ENCODE measurements around the gene TREH. TPM values are rescaled to one million over a fixed set of nuclear protein-coding genes. Genes with fewer than 3 reads are reported as not detected.

The TREH gene
- total RNA-seq, 1 donor from 2014 or later, result not detected

DNA sequence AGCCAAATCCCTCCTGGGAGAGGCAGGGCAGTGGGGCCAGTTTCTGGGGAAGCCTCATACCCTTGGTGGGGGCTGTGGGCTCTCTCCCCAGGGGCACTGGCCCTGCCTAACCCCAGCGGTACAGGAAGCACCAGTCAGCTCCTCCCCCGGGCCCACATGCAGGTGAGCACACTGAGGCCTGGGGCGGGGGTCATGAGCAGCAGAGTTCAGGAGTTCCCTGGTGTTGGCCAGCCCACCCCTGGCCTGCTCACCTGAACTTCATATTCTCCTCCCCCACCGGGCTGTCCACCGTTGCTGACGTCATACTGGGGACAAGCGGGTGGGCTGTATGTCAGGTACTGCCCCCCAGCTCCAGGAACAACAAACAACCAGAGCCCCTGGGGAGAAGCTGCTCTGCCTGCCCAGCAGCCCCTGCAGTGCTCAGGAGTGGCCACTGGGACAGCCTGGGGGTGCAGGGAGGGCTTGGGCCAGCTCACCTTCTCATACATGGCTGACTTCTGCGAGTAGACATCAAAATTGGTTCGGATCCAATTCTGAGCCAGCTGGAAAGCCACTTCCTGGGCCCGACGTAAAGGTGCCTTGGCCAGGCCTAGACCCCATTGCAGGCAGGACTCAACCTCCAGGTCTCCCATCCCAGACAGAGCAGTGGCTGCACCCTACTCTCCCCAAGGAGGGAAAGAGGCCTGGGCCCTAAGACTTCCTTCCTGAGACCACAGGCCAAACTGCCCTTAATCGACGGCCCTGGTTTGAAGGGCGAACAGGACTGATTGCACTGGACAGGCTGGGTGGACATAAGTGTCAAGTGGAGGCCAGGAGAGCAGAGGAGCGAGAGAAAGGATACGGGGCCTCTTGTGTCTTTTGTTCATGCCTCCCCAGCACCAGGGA lies 20.8 kb downstream of the TREH start:
- H3K36me3 Mint-ChIP-seq (ENCODE audit: low read depth), result no peaks in the 10 kb centered on the region
- H3K9me3 Mint-ChIP-seq, result no peaks in the 10 kb centered on the region
- H3K4me1 Mint-ChIP-seq (ENCODE audit: low read depth), result peaks cover 3% of the 10 kb centered on the region
- intact Hi-C loops (cut with micrococcal nuclease), result loop anchor here (1.0 kb wide), 1 partner anchor 63 kb away; no protein-coding TSS in a partner anchor
- no peak overlapping the region for H3K4me3 Mint-ChIP-seq (ENCODE audit: low read depth)
- no peak for DNase-seq (ENCODE audit: low spot score)
- no peak overlapping the region for H3K27ac Mint-ChIP-seq
- H3K27me3 Mint-ChIP-seq (ENCODE audit: low read depth), result peaks cover 2% of the 10 kb centered on the region

GRCh38 chr11:118657709-118658428 lies 21.6 kb downstream of the TREH start:
- peaks cover 2% of the 10 kb centered on the region for H3K27me3 Mint-ChIP-seq (ENCODE audit: low read depth)
- no peaks in the 10 kb centered on the region for H3K36me3 Mint-ChIP-seq (ENCODE audit: low read depth)
- H3K9me3 Mint-ChIP-seq, result no peaks in the 10 kb centered on the region
- no peak overlapping the region for H3K4me3 Mint-ChIP-seq (ENCODE audit: low read depth)
- peaks cover 3% of the 10 kb centered on the region for H3K4me1 Mint-ChIP-seq (ENCODE audit: low read depth)
- H3K27ac Mint-ChIP-seq, result no peak overlapping the region
- intact Hi-C loops (cut with micrococcal nuclease), result no loop called here
- DNase-seq (ENCODE audit: low spot score), result no peak

- intact Hi-C loops (cut with micrococcal nuclease), result no loop called here
- no peak overlapping the region for H3K4me3 Mint-ChIP-seq (ENCODE audit: low read depth)
Observed at GRCh38 chr11:118657238-118657637, 22.2 kb downstream of the TREH start.

DNA sequence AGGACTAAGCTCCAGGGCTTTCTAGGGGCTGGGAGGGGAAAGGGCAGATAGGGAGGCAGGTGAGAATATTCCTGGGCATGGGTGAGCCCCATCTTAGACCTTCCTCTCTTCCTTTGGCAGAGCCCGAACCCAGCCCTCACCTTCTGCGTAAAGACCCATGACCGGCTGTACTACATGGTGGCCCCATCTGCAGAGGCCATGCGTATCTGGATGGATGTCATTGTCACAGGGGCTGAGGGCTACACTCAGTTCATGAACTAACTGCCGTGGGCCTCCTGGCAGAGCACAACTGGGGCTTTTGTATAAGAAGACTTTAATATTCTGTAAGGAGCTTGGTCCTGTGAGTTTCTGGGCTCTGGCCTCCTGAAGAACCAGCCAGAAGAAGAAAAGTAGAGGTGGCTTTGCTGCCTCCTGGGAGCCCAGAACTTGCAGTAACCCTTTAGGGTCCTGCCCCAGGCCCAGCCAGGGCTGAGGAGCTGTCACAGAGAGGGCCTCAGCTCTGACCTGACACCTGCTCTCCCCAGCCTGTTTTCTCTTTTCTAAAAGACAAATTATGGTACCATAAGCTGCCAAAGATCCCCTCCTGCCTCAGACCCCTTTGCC lies 22.8 kb downstream of the TREH start:
- Mint-ChIP-seq H3K27ac (no peak overlapping the region), H3K4me3 (ENCODE audit: low read depth) (no peak overlapping the region), H3K9me3 (no peaks in the 10 kb centered on the region), H3K4me1 (ENCODE audit: low read depth) (peaks cover 7% of the 10 kb centered on the region), H3K27me3 (ENCODE audit: low read depth) (peaks cover 2% of the 10 kb centered on the region), H3K36me3 (ENCODE audit: low read depth) (no peaks in the 10 kb centered on the region)
- intact Hi-C loops (cut with micrococcal nuclease), result no loop called here
- no peak for DNase-seq (ENCODE audit: low spot score)

More at GRCh38 chr11:118657238-118657637, 22.2 kb downstream of the TREH start:
- DNase-seq (ENCODE audit: low spot score), result no peak
- Mint-ChIP-seq H3K36me3 (ENCODE audit: low read depth) (no peaks in the 10 kb centered on the region), H3K27ac (no peak overlapping the region), H3K9me3 (no peaks in the 10 kb centered on the region), H3K4me1 (ENCODE audit: low read depth) (peaks cover 7% of the 10 kb centered on the region), H3K27me3 (ENCODE audit: low read depth) (peaks cover 2% of the 10 kb centered on the region)

DNA sequence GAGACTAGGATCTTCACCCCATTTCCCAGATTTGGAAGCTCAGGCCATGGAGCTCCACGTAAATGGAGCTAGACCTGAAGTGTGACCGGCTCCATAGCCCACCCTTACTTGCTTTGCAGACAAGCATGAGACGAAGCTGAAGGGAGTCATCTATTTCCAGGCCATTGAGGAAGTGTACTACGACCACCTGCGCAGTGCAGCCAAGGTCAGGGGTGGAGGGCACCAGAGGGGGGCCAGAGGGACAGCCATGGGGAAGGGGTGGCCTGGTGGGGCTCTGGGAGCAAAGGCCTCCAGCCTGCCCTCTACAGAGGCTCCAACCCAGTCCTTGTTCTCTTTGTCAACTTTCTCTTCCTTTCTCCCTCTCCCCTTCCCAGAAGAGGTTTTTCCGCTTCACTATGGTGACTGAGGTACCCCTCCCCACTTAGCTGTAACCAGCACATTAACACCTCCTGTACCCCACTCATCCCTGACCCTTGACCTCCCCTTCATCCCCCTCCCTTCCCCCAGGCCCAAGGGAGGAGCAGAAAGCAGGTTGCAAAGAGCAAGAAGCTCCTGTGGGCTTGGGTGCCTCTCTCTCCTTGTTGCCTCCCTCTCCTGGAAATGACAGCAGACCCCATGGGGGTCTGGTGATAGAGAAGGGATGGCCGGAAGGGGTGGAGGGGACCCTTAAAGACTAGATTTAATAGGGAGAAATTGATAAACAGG lies 23.8 kb downstream of the TREH start:
- no peak overlapping the region for H3K27ac Mint-ChIP-seq
- no peak overlapping the region for H3K4me3 Mint-ChIP-seq (ENCODE audit: low read depth)
- H3K36me3 Mint-ChIP-seq (ENCODE audit: low read depth), result no peaks in the 10 kb centered on the region
- H3K9me3 Mint-ChIP-seq, result no peaks in the 10 kb centered on the region
- DNase-seq (ENCODE audit: low spot score), result no peak
- peaks cover 2% of the 10 kb centered on the region for H3K27me3 Mint-ChIP-seq (ENCODE audit: low read depth)
- intact Hi-C loops (cut with micrococcal nuclease), result no loop called here
- H3K4me1 Mint-ChIP-seq (ENCODE audit: low read depth), result peaks cover 7% of the 10 kb centered on the region

DNA sequence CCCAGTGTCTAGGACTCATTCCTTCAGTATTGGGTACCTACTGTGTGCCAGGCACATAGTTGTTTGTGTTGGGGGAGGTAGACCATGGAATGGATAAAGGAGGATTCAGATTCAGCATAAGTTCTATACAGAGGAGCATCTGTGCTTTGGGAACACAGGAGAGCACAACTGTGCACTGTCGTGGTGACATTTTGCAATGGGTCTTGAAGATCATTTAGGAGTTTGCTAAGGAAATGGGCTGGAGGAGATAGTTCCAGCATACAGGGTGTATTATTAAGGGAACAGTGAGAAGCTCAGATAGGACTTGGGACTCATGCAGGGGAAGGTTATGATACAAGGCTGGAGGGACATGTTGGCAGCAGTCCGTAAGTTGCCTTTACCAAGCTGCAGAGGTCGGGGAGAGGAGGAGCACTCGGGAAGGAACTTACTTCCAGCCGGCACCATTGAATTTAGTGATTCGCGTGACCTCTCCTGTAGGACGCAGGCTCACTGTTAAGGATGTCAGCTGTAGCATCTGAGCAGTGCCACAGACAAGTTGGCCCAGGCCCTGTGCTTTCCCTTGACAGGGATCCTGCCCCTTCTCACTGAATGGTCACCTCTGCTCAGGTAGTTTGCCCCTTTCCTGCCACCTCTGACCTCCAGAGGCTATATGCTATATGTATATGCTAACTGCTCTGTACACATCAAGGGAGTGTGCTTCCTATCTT lies 25.6 kb downstream of the TREH start:
- Mint-ChIP-seq H3K36me3 (ENCODE audit: low read depth) (no peaks in the 10 kb centered on the region), H3K4me1 (ENCODE audit: low read depth) (peaks cover 4% of the 10 kb centered on the region), H3K4me3 (ENCODE audit: low read depth) (no peak overlapping the region), H3K27me3 (ENCODE audit: low read depth) (peaks cover 2% of the 10 kb centered on the region), H3K9me3 (no peaks in the 10 kb centered on the region), H3K27ac (no peak overlapping the region)
- intact Hi-C loops (cut with micrococcal nuclease), result no loop called here
- no peak for DNase-seq (ENCODE audit: low spot score)

GRCh38 chr11:118652681-118653181 lies 26.7 kb downstream of the TREH start:
- peaks cover 4% of the 10 kb centered on the region for H3K4me1 Mint-ChIP-seq (ENCODE audit: low read depth)
- H3K9me3 Mint-ChIP-seq, result no peaks in the 10 kb centered on the region
- no peak overlapping the region for H3K4me3 Mint-ChIP-seq (ENCODE audit: low read depth)
- intact Hi-C loops (cut with micrococcal nuclease), result no loop called here
- no peak overlapping the region for H3K27ac Mint-ChIP-seq
- H3K27me3 Mint-ChIP-seq (ENCODE audit: low read depth), result peaks cover 2% of the 10 kb centered on the region
- H3K36me3 Mint-ChIP-seq (ENCODE audit: low read depth), result no peaks in the 10 kb centered on the region
- DNase-seq (ENCODE audit: low spot score), result no peak

- H3K27ac Mint-ChIP-seq, result no peak overlapping the region
- DNase-seq (ENCODE audit: low spot score), result no peak
- peaks cover 4% of the 10 kb centered on the region for H3K4me1 Mint-ChIP-seq (ENCODE audit: low read depth)
- H3K4me3 Mint-ChIP-seq (ENCODE audit: low read depth), result no peak overlapping the region
- H3K9me3 Mint-ChIP-seq, result no peaks in the 10 kb centered on the region
- H3K36me3 Mint-ChIP-seq (ENCODE audit: low read depth), result no peaks in the 10 kb centered on the region
- intact Hi-C loops (cut with micrococcal nuclease), result no loop called here
- peaks cover 2% of the 10 kb centered on the region for H3K27me3 Mint-ChIP-seq (ENCODE audit: low read depth)
Observed at GRCh38 chr11:118651820-118652219, 27.6 kb downstream of the TREH start.

- intact Hi-C loops (cut with micrococcal nuclease), result no loop called here
- Mint-ChIP-seq H3K36me3 (ENCODE audit: low read depth) (no peaks in the 10 kb centered on the region), H3K4me1 (ENCODE audit: low read depth) (peaks cover 4% of the 10 kb centered on the region), H3K27me3 (ENCODE audit: low read depth) (no peaks in the 10 kb centered on the region), H3K4me3 (ENCODE audit: low read depth) (no peak overlapping the region), H3K9me3 (no peaks in the 10 kb centered on the region), H3K27ac (no peak overlapping the region)
- no peak for DNase-seq (ENCODE audit: low spot score)
Observed at GRCh38 chr11:118650366-118650765, 29.1 kb downstream of the TREH start.

GRCh38 chr11:118649941-118650340 lies 29.5 kb downstream of the TREH start:
- intact Hi-C loops (cut with micrococcal nuclease), result no loop called here
- no peaks in the 10 kb centered on the region for H3K9me3 Mint-ChIP-seq
- DNase-seq (ENCODE audit: low spot score), result no peak
- H3K27ac Mint-ChIP-seq, result no peak overlapping the region
- no peaks in the 10 kb centered on the region for H3K27me3 Mint-ChIP-seq (ENCODE audit: low read depth)
- H3K4me3 Mint-ChIP-seq (ENCODE audit: low read depth), result no peak overlapping the region
- peaks cover 4% of the 10 kb centered on the region for H3K4me1 Mint-ChIP-seq (ENCODE audit: low read depth)
- no peaks in the 10 kb centered on the region for H3K36me3 Mint-ChIP-seq (ENCODE audit: low read depth)

GRCh38 chr11:118648291-118648690 lies 31.2 kb downstream of the TREH start:
- intact Hi-C loops (cut with micrococcal nuclease), result no loop called here
- DNase-seq (ENCODE audit: low spot score), result no peak
- H3K27ac Mint-ChIP-seq, result no peak overlapping the region
- no peaks in the 10 kb centered on the region for H3K27me3 Mint-ChIP-seq (ENCODE audit: low read depth)
- no peaks in the 10 kb centered on the region for H3K36me3 Mint-ChIP-seq (ENCODE audit: low read depth)
- no peaks in the 10 kb centered on the region for H3K9me3 Mint-ChIP-seq
- no peak overlapping the region for H3K4me3 Mint-ChIP-seq (ENCODE audit: low read depth)
- peaks cover 4% of the 10 kb centered on the region for H3K4me1 Mint-ChIP-seq (ENCODE audit: low read depth)

DNA sequence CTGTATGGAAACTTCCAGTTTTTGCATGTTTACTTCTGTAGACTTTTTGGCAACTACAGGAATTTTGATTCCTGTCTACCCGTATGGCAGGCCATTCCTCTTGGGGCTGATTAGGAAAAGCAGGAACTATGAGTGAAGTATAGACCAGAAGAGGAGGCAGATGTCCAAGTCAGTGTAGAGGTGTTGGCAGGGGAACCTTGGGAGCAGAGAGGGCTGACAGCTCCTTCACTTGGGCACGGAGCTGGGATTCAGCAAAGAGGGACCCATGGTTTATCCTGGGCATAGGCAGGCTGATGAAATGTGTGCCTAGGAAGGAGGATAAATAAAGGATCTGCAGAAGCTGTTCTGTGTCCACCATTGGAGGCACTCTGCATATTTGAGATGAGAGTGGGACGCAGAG lies 33.1 kb downstream of the TREH start:
- DNase-seq (ENCODE audit: low spot score), result no peak
- H3K36me3 Mint-ChIP-seq (ENCODE audit: low read depth), result no peaks in the 10 kb centered on the region
- intact Hi-C loops (cut with micrococcal nuclease), result no loop called here
- no peaks in the 10 kb centered on the region for H3K4me1 Mint-ChIP-seq (ENCODE audit: low read depth)
- no peak overlapping the region for H3K27ac Mint-ChIP-seq
- H3K4me3 Mint-ChIP-seq (ENCODE audit: low read depth), result no peak overlapping the region
- no peaks in the 10 kb centered on the region for H3K27me3 Mint-ChIP-seq (ENCODE audit: low read depth)
- no peaks in the 10 kb centered on the region for H3K9me3 Mint-ChIP-seq

Data from activated T-helper 2 cell treated with anti-CD3 and anti-CD28 coated beads, Interferon-gamma antibody, Interleukin-2, Interleukin-4, amounts not matched to agents 10 μg/mL and 5 μg/mL and 100 μg/mL, durations not matched to agents 14 hours and 24 hours and 36 hours (primary cell).